Suprapubic skin (tissue), 3 donors: ENCODE results near the gene ZNF268.

Experiments used
- CTCF ChIP-seq, 2 donors: fragments of 200-600 bp in 1 of 2; fragments of 450-650 bp in 1 of 2; sonication (generic) in 1 of 2; IDR thresholded peaks; one replicate each; pipeline ENCODE4 v1.5.1; 2016 to 2019; ENCODE audit warnings: antibody characterized with exemption in 2 of 2, mild to moderate bottlenecking in 1 of 2, moderate library complexity in 1 of 2
- POLR2A ChIP-seq, 2 donors: fragments of 450-650 bp; IDR thresholded peaks; one replicate each; pipeline ENCODE4 v1.6.1; 2017; ENCODE audit warnings: antibody characterized with exemption in 2 of 2, mild to moderate bottlenecking in 2 of 2, moderate library complexity in 2 of 2

- TF ChIP-seq CTCF (IDR thresholded peaks at IDR 0.05) (no peak), POLR2A (IDR thresholded peaks at IDR 0.05) (no peak)
Measured at GRCh38 chr12:133192847-133193246, 11.6 kb downstream of the ZNF268 start.
